PC-3 (cell line): Measurements from ENCODE around the gene PSMG3.

ENCODE experiments used
- CTCF ChIP-seq: fragments of 300-600 bp; sonication (generic); conservative IDR thresholded peaks from 2 replicates; pipeline ENCODE4 v1.5.1; 2017; ENCODE audit warnings: antibody characterized with exemption, low read depth, mild to moderate bottlenecking, low read length
- EZH2 ChIP-seq: fragments of 300-600 bp; sonication (generic); IDR thresholded peaks from one replicate; pipeline ENCODE4 v1.6.1; 2017; ENCODE audit warnings: antibody characterized with exemption, mild to moderate bottlenecking, low read length; ENCODE audit not compliant: unreplicated experiment
- EZH2phosphoT487 ChIP-seq: fragments of 300-600 bp; sonication (generic); IDR thresholded peaks from 2 replicates; pipeline ENCODE4 v1.6.1; 2018; ENCODE audit warnings: mild to moderate bottlenecking, antibody characterized with exemption, low read length, borderline replicate concordance

- TF ChIP-seq CTCF (no peak), EZH2 (no peak), EZH2phosphoT487 (no peak)
These were observed 22.7 kb downstream of the PSMG3 start for GRCh38 chr7:1546909-1547776.
